ENCODE results near the gene TENM3.

TENM3 gene

DNA sequence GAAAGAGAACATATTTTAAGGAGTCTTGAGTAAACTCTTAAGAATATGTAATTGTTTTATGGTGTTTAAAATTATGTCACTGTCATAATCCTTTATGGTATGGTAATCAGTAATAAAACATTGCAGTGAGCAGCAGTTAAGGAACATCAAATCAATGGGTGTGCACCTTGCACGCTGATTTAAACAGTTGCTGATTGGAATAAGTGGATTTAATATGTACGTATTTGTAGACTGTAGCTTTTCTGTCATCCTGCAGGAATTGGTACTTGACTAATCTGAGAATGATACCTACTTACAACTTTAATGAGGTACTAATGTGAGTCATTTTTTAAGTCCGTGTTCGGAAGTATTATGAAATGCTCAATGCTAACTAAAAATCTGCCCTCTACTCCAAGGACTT is 461.7 kb downstream of the TENM3 start:
- no peak for DNase-seq

DNA sequence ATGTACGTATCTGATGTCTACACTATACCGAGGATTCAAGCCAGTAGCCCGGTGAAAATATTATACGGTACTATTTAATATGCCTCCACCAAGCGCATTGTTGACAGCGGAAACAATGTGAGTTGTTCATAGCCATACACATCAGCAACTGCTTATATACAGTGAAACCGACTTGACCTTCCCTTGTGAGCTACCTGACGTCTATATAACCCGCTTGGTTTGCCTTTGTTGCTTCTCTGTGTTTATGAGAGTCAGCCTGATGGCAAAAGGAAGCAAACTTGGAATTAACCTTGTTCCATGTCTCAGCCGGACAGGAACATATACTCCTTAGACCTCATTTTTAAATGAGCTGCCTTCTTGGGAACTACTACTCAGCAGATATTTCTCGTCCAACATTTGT is 462.2 kb downstream of the TENM3 start:
- DNase-seq = no peak

DNA sequence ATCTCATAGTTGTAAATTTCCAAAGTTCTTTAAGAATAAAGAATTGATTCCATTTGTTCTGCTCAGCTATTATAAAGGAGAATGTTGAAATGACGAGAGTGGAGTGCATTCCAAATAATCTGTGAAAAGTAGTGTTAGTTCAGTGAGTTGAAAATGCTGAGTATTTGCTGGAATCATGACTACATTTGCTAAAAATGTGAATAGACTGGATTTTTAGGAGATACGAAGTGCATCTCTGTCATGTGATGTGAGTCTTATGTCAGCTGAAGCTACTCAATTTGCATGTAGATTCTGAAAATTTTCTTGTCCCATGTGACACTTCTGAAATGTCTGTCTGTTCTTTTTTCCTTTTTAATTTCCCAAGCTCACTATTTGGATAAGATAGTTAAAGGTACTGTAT is 468.0 kb downstream of the TENM3 start:
- DNase-seq = no peak

DNA sequence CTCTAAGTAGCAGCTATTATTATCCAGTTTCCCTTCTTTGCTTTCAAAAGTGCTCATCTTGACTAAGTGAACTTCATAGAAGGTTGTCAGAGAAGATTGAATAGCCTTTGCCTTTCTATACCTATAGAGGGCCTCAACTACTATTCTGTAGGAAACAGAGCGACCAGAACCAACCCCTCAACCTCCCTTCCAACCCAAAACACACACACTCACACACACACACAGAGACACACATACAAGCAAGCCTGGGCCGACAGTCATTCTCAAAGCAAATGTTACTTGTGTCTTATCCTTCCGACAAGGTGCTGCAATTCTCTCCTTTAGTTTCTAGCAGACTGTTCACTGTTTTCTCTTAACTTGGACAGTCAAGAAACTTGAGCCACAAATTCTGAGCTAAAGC is 472.3 kb downstream of the TENM3 start:
- no peak for DNase-seq

DNA sequence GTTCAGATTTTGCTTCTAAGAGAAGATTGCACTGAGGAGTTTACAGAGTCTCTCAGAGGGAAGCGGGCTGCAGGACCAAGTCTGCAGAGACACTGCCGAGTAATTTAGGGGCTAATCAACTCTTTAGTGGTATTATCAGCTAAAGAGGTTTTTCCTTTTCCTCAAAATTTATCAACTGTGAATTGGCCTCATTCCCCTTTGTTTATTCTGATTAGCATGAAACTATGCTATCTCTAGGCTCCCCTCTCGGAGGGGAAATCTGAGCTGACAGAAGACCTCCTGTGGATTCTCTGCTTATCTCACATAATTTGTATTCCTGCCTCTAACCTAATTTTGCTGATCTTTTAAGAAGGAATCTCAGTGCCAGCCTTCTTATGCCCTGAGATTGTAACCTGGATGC is 473.0 kb downstream of the TENM3 start:
- DNase-seq = no peak

DNA sequence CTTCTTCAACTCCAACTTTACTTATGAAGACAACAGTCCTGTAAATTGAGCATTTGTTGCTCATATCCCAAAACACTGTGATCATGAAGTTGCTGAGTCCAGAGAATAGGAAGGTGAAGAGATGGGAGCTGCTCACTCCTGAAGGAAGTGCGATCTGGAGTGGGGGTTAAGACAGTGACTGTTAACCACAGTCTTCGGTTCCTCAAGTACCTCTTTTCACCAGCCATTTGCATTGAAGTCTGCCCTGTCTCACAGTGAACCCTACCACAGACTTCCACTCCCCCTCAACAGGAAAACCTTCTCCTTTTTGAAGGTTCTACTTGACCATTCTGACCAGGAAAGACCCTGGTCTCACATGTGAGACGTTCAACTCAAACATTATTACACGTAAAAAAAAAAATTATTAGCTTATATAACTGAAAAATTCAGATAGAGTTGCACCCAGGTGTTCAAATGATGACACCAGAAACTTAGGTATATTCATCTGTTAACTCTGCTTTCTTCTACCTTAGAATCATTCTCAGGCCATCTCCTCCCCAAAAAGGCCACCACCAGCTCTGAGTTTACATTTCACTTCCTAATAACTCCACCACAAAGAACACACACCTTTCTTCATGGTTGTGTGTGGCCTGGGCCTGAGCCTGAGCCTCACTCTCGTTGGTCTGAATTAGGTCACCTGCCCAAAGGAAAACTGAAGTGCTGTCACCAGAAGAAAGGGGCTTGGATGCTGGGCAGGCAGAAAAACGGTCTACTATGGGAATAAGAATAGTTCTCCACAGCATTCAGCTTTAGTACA is 474.8 kb downstream of the TENM3 start:
- no peak for DNase-seq

- no peak for DNase-seq
Observed at GRCh38 chr4:182724414-182724813, 481.2 kb downstream of the TENM3 start.

DNA sequence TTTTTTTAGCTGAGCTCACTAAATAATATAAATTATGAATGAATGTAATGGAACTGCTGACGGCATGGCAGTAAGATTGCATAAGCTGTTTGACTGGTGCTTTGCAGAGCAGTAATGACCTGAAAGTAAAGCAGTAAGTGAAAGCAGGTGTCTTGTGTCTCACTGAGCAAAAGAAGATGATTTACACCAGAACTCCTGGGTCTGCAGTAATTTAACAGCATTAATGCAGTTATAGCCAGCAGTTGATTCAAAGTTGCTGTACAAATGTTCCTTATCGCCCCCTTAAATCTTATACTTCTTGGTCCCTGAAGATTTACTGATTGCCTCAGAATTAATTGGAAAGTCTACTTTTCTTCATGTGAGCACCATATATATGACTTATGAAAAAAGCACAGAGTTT is 486.3 kb downstream of the TENM3 start:
- no peak for DNase-seq

GRCh38 chr4:182730791-182731190 is 487.6 kb downstream of the TENM3 start:
- no peak for DNase-seq

DNA sequence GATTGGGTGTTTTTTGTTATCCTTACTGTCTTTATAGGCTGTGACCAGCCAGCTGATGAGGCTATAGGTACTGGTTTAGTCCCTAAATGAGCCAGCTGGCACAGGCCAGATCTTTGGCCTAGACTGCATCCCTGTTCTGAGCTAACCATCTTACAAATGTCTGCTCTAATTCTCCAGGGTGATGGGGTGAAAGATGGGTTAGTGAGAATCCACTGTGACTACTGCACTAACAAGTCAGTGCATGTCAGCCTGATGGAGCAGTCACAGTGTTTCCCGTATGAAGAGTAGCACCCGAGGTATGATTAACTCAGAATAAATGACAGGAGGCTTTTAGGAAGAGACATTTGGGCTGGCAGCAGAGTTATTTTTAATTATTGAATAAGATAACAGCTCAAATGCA is 493.0 kb downstream of the TENM3 start:
- no peak for DNase-seq

DNA sequence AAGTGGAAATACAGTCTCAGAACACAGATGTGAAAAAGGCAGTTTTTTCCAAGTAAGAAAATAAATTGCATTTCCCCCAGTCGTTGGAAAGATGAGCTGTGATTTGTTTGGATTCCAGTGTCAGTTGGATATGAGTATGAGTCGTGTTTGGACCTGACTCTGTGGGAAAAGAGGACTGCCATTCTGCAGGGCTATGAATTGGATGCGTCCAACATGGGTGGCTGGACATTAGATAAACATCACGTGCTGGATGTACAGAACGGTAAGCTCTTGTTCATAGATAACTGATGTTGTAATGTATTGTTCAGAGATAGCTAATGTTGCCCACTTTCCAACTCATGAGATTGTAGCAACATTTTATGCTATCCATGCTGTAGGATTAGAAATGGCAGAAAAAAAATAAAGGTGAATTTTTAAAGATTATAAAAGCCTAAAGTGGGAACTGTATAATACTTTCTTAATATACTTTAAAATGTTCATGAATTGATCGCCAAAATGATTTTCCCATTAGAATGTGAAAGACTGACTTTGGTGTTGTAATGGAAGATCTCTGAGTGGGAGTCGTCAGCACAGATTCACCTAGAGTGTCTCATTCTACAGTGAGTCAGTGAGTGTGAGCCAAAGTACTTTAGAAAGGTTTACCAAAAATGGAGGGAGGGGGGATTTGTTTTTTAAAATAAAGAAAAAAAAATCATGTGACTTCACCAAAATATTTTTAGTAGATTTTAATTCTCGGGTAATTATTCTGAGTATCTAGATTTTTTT is 495.3 kb downstream of the TENM3 start:
- DNase-seq = no peak

GRCh38 chr4:182740256-182740655 is 497.1 kb downstream of the TENM3 start:
- DNase-seq = no peak

DNA sequence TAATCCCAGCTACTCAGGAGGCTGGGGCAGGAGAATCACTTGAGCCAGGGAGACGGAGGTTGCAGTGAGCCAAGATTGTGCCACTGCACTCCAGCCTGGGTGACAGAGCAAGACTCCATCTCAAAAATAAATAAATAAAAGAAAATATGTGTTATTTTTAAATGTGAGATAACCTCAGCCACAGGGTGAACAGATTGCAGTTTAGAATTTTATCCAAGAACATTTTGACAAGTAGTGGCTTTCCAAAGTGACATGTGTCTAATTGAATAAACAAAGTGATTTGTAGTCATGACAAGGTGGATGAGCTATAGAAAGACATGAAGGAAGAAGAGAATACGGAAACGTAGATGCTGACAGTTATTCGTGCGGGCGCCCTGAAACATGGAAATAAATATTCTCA is 497.9 kb downstream of the TENM3 start:
- DNase-seq = no peak

DNA sequence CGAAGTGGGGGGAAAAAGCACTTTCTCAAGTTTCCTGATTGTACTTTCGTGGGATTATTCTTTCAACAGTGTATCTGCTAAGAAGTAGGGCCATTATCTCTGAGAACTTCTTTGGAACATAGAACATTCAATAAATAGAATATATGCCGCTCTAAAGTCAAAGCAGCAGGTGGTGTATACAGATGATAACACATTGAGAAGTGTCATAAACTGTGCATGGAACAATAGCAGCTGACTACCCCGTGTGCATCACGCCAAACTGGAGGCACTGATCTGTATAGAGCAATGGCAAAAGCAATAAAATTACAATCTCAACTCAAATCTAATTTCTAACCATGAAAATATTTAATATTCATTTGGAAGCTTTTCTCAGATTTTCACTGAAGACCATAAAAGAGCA is 498.7 kb downstream of the TENM3 start:
- DNase-seq = no peak

DNA sequence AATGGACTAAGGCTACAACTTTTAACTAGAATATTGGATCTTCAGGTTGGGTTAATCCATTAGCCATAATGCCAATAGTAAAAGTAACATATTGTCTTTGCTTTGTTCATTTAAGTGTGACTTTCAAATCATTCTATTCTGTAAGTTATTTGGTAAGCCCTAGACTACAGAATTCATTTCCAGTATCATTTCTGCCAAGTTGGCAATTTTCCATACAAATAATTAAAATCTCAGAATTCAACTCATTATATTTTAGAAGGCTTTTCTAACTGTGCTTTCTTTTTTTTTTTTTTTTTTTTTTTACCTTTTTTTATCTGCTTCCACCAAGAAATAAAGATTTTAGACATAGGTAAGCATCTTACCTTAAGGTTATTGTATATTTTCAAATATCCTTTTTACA is 500.6 kb downstream of the TENM3 start:
- no peak for DNase-seq

- DNase-seq = no peak
Observed at GRCh38 chr4:182745237-182745636, 502.0 kb downstream of the TENM3 start.

- DNase-seq = no peak
Observed at GRCh38 chr4:182746876-182747275, 503.7 kb downstream of the TENM3 start.

GRCh38 chr4:182748283-182748682 is 505.1 kb downstream of the TENM3 start:
- DNase-seq = no peak

DNA sequence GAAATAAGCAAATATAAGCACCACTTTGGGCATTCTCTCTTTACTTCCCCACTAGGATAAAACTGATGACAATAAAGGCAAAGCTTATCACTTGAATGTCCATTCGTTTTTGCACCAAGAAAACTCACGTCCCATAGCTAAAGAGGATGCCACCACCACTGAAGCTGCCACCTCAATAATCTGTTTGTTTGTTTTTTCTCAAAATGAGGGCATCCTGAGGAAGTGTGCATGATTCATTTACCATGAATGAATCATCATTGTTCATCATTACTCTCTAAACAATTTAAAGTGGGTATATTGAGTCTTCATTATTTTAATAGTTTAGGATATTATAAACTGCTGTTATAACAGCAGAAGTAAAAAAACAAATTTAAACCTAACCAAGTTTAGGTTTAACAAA is 505.7 kb downstream of the TENM3 start:
- no peak for DNase-seq

DNA sequence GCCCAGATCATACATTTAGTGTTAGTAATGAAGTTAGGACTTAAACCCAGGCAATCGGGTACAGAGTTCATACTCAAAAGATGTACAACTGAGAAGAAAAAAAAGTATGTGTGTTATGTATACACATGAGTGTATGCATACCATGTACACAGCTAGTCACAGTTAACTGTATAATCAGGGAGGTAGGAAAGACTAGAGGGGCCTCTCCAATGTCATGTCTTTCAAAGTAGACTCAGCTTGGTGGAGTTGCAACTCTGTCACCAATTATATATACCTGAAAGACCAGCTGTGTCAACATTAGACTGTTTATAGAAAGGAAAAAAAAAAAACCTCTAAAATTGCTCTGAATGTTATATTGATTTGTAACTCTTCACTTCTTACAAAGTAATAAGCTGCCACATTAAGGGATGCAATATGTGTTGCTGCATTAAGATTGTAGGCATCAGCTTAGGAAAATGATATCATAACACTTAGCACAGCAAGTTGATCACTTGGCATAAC is 506.5 kb downstream of the TENM3 start:
- no peak for DNase-seq

GRCh38 chr4:182752158-182752910 is 509.1 kb downstream of the TENM3 start:
- DNase-seq = no peak

- no peak for DNase-seq
Observed at GRCh38 chr4:182754895-182755294, 511.7 kb downstream of the TENM3 start.

GRCh38 chr4:182756161-182756690 is 513.0 kb downstream of the TENM3 start:
- no peak for DNase-seq
